HepG2 (cell line): ENCODE measurements around the gene CYBC1. TPM values are rescaled to one million over a fixed set of nuclear protein-coding genes. Genes with fewer than 3 reads are reported as not detected.

Experiments
- ARNT ChIP-seq: fragments of 450-650 bp; IDR thresholded peaks from 2 replicates; pipeline ENCODE4 v1.6.1; 2017
- ARNTL ChIP-seq: sonication (generic); formaldehyde crosslinking; IDR thresholded peaks from 2 replicates; pipeline ENCODE4 v1.4.0; 2020; ENCODE audit warnings: mild to moderate bottlenecking, missing genetic modification reagents
- BRD4 ChIP-seq: sonication (generic); formaldehyde crosslinking; IDR thresholded peaks from 2 replicates; pipeline ENCODE4 v1.4.0; 2020; ENCODE audit warnings: missing genetic modification reagents
- CREM ChIP-seq, 2 experiments: sonication (generic) in 1 of 2; formaldehyde crosslinking in 1 of 2; IDR thresholded peaks; 2 replicates each; pipeline versions ENCODE4 v1.4.0 to v1.6.1; 2016 to 2020; ENCODE audit warnings: antibody characterized with exemption in 1 of 2, mild to moderate bottlenecking in 1 of 2, missing genetic modification reagents in 1 of 2
- FOXK1 ChIP-seq: sonication (generic); formaldehyde crosslinking; IDR thresholded peaks from 2 replicates; pipeline ENCODE4 v1.4.0; 2020; ENCODE audit warnings: low read depth, missing genetic modification reagents, borderline replicate concordance
- GPN1 ChIP-seq: sonication (generic); formaldehyde crosslinking; IDR thresholded peaks from 2 replicates; pipeline ENCODE4 v1.5.1; 2020; ENCODE audit warnings: missing genetic modification reagents, borderline replicate concordance
- HDAC2 ChIP-seq: sonication (generic); formaldehyde crosslinking; IDR thresholded peaks from 2 replicates; pipeline ENCODE4 v1.4.0; 2020; ENCODE audit warnings: missing genetic modification reagents
- HNRNPUL1 ChIP-seq: fragments of 200-400 bp; formaldehyde crosslinking; IDR thresholded peaks from 2 replicates; pipeline ENCODE4 v1.6.1; 2017; ENCODE audit warnings: low read depth, mild to moderate bottlenecking, low read length, moderate library complexity
- HOXA7 ChIP-seq: sonication (generic); formaldehyde crosslinking; IDR thresholded peaks from 2 replicates; pipeline ENCODE4 v1.8.1; 2022; ENCODE audit warnings: mild to moderate bottlenecking, missing genetic modification reagents, moderate library complexity
- IRX3 ChIP-seq: sonication (generic); formaldehyde crosslinking; IDR thresholded peaks from 2 replicates; pipeline ENCODE4 v1.8.1; 2023; ENCODE audit warnings: mild to moderate bottlenecking, low read depth, missing genetic modification reagents, borderline replicate concordance
- JDP2 ChIP-seq: sonication (generic); formaldehyde crosslinking; IDR thresholded peaks from 2 replicates; pipeline ENCODE4 v1.8.1; 2022; ENCODE audit warnings: missing genetic modification reagents, borderline replicate concordance
- MATR3 ChIP-seq: sonication (generic); formaldehyde crosslinking; IDR thresholded peaks from 2 replicates; pipeline ENCODE4 v1.4.0; 2020; ENCODE audit warnings: missing genetic modification reagents
- MIER2 ChIP-seq: IDR thresholded peaks from 2 replicates; pipeline ENCODE4 v1.6.1; 2016; ENCODE audit warnings: missing biosample characterization, missing genetic modification reagents
- NFRKB ChIP-seq: fragments of 450-650 bp; IDR thresholded peaks from 2 replicates; pipeline ENCODE4 v1.6.1; 2017
- RFXAP ChIP-seq: sonication (generic); formaldehyde crosslinking; IDR thresholded peaks from 2 replicates; pipeline ENCODE4 v1.4.0; 2020; ENCODE audit warnings: missing genetic modification reagents, borderline replicate concordance
- SAP130 ChIP-seq: IDR thresholded peaks from 2 replicates; pipeline ENCODE4 v1.6.1; 2016; ENCODE audit warnings: low read depth
- SUZ12 ChIP-seq: fragments of 150-350 bp; IDR thresholded peaks from 2 replicates; pipeline ENCODE4 v1.6.1; 2014; ENCODE audit warnings: low read depth, low read length
- ZHX1 ChIP-seq: sonication (generic); formaldehyde crosslinking; IDR thresholded peaks from 2 replicates; pipeline ENCODE4 v1.8.1; 2022; ENCODE audit warnings: low read depth, mild to moderate bottlenecking, missing genetic modification reagents
- ZNF280B ChIP-seq: sonication (generic); formaldehyde crosslinking; IDR thresholded peaks from 2 replicates; pipeline ENCODE4 v1.5.0; 2020; ENCODE audit warnings: missing genetic modification reagents, mild to moderate bottlenecking, borderline replicate concordance
- ZNF383 ChIP-seq: sonication (generic); formaldehyde crosslinking; IDR thresholded peaks from 2 replicates; pipeline ENCODE4 v1.4.0; 2020; ENCODE audit warnings: missing genetic modification reagents, mild to moderate bottlenecking, borderline replicate concordance
- ZNF652 ChIP-seq: IDR thresholded peaks from 2 replicates; pipeline ENCODE4 v1.6.1; 2016; ENCODE audit warnings: low read depth, borderline replicate concordance
- ZNF672 ChIP-seq: sonication (generic); formaldehyde crosslinking; IDR thresholded peaks from 2 replicates; pipeline ENCODE4 v1.8.1; 2022; ENCODE audit warnings: missing genetic modification reagents
- ZSCAN25 ChIP-seq: sonication (generic); formaldehyde crosslinking; IDR thresholded peaks from 2 replicates; pipeline ENCODE4 v1.8.0; 2022; ENCODE audit warnings: mild to moderate bottlenecking, missing genetic modification reagents
- polyA plus RNA-seq, 8 experiments: library from polyadenylated mRNA; depleted of rRNA in 3 of 8; stranded (reverse) in 7 of 8; unstranded in 1 of 8; fragments of >200 nt; fragmentation: Illumina TruSeq in 4 of 8; extraction: Trizol in 4 of 8; gene quantifications; 2 replicates each; pipeline versions ENCODE4 v1.2.1 to v1.2.3, GENCODE V29; 2011 to 2016; ENCODE audit warnings: low read depth in 4 of 8, missing spikeins in 1 of 8, mixed read lengths in 1 of 8; ENCODE audit not compliant: insufficient read depth in 1 of 8
- total RNA-seq, 5 experiments: library from RNA; depleted of rRNA; stranded (reverse); fragments of >200 nt; fragmentation: Illumina TruSeq; extraction: Trizol; gene quantifications; 2 replicates each; pipeline ENCODE4 v1.2.3, GENCODE V29; 2016; ENCODE audit warnings: low read depth in 1 of 5
- TF ChIP-seq, protein P1 (sequence below): sonication (generic); formaldehyde crosslinking; IDR thresholded peaks from 2 replicates; pipeline ENCODE4 v1.8.0; 2022; ENCODE audit warnings: low read depth, missing genetic modification reagents
- TF ChIP-seq, protein P2 (sequence below): sonication (generic); formaldehyde crosslinking; IDR thresholded peaks from 2 replicates; pipeline ENCODE4 v1.9.0; 2021; ENCODE audit warnings: missing genetic modification reagents, borderline replicate concordance

The CYBC1 gene
- total and polyA plus RNA-seq, 2 of the 13 experiments (the other 11 are each of a cell fraction or from before 2014, with no cell fraction given): 43.4 to 44.1 TPM

DNA sequence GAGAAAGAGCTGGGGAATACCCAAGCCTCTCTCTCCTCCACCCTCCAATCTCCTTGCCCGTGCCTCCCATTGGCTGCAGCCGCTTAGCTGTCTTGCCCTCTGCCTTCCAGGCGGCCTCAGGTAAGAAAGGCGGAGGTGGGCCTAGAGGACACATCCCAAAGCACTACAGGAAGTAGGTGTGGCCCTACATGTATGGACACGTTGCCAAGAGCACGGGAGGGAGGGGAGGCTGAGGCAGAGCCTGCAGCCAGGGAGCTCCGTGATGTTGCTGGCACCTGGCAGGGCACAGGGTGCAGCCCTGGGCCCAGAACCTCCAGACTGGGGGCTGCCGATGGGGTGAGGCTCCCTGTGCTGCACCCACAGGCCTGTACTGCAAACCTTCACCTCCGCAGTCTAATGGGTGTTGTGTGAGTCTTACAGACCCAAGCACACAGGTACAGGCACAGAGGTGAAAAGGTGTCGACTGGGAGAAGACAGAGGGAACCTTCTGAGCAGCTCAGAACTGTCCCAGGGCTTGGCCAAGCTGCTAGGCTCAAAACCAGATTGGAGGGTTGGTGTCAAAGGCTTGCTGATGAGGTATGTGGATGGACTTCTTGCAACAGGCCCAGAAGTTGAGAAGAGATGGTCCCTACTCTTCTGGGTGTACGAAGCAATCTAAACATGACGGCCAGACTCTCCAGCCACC lies 45.4 kb upstream of the CYBC1 start (continued):
- TF ChIP-seq, protein P1, sequence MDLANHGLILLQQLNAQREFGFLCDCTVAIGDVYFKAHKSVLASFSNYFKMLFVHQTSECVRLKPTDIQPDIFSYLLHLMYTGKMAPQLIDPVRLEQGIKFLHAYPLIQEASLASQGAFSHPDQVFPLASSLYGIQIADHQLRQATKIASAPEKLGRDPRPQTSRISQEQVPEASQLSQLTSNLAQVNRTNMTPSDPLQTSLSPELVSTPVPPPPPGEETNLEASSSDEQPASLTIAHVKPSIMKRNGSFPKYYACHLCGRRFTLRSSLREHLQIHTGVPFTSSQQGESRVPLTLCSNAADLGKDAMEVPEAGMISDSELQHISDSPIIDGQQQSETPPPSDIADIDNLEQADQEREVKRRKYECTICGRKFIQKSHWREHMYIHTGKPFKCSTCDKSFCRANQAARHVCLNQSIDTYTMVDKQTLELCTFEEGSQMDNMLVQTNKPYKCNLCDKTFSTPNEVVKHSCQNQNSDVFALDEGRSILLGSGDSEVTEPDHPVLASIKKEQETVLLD (CRISPR knock-in tag): no peak
- TF ChIP-seq ZSCAN25 (CRISPR knock-in tag): no peak
- TF ChIP-seq BRD4 (CRISPR knock-in tag): no peak
- TF ChIP-seq ZNF672 (CRISPR knock-in tag): no peak
- TF ChIP-seq, protein P2, sequence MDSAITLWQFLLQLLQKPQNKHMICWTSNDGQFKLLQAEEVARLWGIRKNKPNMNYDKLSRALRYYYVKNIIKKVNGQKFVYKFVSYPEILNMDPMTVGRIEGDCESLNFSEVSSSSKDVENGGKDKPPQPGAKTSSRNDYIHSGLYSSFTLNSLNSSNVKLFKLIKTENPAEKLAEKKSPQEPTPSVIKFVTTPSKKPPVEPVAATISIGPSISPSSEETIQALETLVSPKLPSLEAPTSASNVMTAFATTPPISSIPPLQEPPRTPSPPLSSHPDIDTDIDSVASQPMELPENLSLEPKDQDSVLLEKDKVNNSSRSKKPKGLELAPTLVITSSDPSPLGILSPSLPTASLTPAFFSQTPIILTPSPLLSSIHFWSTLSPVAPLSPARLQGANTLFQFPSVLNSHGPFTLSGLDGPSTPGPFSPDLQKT (CRISPR knock-in tag): no peak
- TF ChIP-seq ZNF652 (CRISPR knock-in tag): no peak
- TF ChIP-seq ZHX1 (CRISPR knock-in tag): no peak
- no peak for TF ChIP-seq MATR3
- TF ChIP-seq CREM (IDR thresholded peaks at IDR 0.05): no peak
- no peak for TF ChIP-seq CREM (CRISPR knock-in tag; IDR thresholded peaks at IDR 0.05)
- no peak for TF ChIP-seq SUZ12
- TF ChIP-seq ZNF383 (CRISPR knock-in tag): 0 out of 2 replicates have a peak, but pooled peaks have one; percentile 75
- no peak for TF ChIP-seq HOXA7 (CRISPR knock-in tag)
- TF ChIP-seq FOXK1 (CRISPR knock-in tag): no peak
- no peak for TF ChIP-seq HNRNPUL1
- TF ChIP-seq SAP130: peak; percentile 42
- no peak for TF ChIP-seq IRX3 (CRISPR knock-in tag)
- TF ChIP-seq RFXAP (CRISPR knock-in tag): no peak; the same call in 1 of the 2 replicates
- TF ChIP-seq ARNTL (CRISPR knock-in tag): peak; percentile 67; the same call in 1 of the 2 replicates
- no peak for TF ChIP-seq GPN1 (CRISPR knock-in tag)
- TF ChIP-seq NFRKB: no peak
- no peak for TF ChIP-seq JDP2 (CRISPR knock-in tag)
- no peak for TF ChIP-seq MIER2 (CRISPR knock-in tag)
- no peak for TF ChIP-seq HDAC2 (CRISPR knock-in tag)
- TF ChIP-seq ARNT: no peak
- peak; percentile 91; the same call in 1 of the 2 replicates for TF ChIP-seq ZNF280B (CRISPR knock-in tag)
